Lower leg skin (tissue), 3 donors: ENCODE measurements around the gene SPIRE2.

Experiments used
- POLR2A ChIP-seq, 2 donors: fragments of 450-650 bp; IDR thresholded peaks; one replicate each; pipeline ENCODE4 v1.6.1; 2016 to 2017; ENCODE audit warnings: antibody characterized with exemption in 2 of 2, mild to moderate bottlenecking in 1 of 2, moderate library complexity in 1 of 2
- TF ChIP-seq, protein P1 (sequence below), 3 donors: fragments of 450-650 bp; IDR thresholded peaks; one replicate each; pipeline ENCODE4 v1.5.1; 2016; ENCODE audit warnings: antibody characterized with exemption in 3 of 3, mild to moderate bottlenecking in 3 of 3, moderate library complexity in 2 of 3

DNA sequence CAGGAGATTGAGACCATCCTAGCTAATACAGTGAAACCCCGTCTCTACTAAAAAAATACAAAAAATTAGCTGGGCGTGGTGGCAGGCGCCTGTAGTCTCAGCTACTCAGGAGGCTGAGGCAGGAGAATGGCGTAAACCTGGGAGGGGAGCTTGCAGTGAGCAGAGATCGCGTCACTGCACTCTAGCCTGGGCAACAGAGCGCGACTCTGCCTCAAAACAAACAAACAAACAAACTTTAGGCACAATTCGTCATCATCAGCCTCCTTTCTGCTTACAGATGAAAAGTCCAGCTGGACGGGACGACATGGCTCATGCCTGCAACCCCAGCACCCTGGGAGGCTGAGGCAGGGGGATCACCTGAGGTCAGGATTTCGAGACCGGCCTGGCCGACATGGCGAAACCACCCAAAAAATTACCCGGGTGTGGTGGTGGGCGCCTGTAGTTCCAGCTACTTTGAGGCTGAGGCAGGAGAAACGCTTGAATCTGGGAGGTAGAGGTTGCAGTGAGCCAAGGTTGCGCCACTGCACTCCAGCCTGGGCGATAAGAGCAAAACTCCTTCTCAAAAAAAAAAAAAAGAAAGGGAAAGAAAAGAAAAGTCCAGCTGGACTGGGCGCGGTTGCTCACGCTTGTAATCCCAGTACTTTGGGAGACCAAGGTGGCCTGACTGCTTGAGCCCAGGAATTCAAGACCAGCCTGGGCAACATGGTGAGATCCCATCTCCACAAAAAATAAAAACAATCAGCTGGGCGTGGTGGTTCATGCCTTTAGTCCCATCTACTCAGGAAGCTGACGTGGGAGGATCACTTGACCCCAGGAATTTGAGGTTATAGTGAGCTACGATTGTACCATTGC lies 1.5 kb upstream of the SPIRE2 start:
- TF ChIP-seq POLR2A (IDR thresholded peaks at IDR 0.05): no peak
- TF ChIP-seq, protein P1, sequence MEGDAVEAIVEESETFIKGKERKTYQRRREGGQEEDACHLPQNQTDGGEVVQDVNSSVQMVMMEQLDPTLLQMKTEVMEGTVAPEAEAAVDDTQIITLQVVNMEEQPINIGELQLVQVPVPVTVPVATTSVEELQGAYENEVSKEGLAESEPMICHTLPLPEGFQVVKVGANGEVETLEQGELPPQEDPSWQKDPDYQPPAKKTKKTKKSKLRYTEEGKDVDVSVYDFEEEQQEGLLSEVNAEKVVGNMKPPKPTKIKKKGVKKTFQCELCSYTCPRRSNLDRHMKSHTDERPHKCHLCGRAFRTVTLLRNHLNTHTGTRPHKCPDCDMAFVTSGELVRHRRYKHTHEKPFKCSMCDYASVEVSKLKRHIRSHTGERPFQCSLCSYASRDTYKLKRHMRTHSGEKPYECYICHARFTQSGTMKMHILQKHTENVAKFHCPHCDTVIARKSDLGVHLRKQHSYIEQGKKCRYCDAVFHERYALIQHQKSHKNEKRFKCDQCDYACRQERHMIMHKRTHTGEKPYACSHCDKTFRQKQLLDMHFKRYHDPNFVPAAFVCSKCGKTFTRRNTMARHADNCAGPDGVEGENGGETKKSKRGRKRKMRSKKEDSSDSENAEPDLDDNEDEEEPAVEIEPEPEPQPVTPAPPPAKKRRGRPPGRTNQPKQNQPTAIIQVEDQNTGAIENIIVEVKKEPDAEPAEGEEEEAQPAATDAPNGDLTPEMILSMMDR (IDR thresholded peaks at IDR 0.05): no peak
